OCI-LY7 (cell line): ENCODE data around the gene CAMKK1.

Source experiments
- EZH2phosphoT487 ChIP-seq: fragments of 200-600 bp; sonication (generic); IDR thresholded peaks from 2 replicates; pipeline ENCODE4 v1.6.1; 2018; ENCODE audit warnings: low read depth, borderline replicate concordance, mild to moderate bottlenecking, mixed run types, antibody characterized with exemption, low read length, moderate library complexity, mixed read lengths
- TF ChIP-seq, protein P1 (sequence below): fragments of 200-600 bp; sonication (generic); conservative IDR thresholded peaks from 2 replicates; pipeline ENCODE4 v1.5.1; 2014; ENCODE audit warnings: mild to moderate bottlenecking, antibody characterized with exemption, low read length, moderate library complexity, mixed read lengths

DNA sequence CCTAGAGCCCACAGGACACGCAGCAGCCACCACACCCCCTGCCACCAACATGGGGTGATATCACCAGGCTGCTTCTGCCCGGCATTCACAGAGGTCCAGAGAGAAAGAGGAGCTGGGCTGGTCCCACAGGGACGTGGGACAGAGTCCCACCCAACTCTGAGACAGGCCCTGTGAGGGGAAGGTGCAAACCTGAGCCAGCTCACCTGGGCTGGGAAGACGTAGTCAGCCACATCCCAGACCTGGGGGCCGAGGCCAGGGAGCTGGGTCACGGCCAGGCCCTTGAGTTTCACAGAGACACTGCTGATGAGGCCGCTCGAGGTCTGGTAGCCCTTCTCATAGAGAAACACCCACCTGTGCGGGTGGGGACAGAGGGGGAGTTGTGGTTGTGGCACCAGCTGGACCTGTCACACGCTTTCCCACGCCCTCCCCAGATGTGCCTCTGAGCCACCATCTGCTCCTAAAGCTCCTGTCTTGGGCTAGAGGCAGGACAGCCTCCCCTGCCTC is 12.2 kb upstream of the CAMKK1 start:
- no peak for TF ChIP-seq EZH2phosphoT487
- TF ChIP-seq, protein P1, sequence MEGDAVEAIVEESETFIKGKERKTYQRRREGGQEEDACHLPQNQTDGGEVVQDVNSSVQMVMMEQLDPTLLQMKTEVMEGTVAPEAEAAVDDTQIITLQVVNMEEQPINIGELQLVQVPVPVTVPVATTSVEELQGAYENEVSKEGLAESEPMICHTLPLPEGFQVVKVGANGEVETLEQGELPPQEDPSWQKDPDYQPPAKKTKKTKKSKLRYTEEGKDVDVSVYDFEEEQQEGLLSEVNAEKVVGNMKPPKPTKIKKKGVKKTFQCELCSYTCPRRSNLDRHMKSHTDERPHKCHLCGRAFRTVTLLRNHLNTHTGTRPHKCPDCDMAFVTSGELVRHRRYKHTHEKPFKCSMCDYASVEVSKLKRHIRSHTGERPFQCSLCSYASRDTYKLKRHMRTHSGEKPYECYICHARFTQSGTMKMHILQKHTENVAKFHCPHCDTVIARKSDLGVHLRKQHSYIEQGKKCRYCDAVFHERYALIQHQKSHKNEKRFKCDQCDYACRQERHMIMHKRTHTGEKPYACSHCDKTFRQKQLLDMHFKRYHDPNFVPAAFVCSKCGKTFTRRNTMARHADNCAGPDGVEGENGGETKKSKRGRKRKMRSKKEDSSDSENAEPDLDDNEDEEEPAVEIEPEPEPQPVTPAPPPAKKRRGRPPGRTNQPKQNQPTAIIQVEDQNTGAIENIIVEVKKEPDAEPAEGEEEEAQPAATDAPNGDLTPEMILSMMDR, result no peak
